ENCODE measurements around the gene BHLHA15.

Gene BHLHA15

GRCh38 chr7:98225913-98226614 lies 14.8 kb downstream of the BHLHA15 start:
- in situ Hi-C loops (cut with MboI; ENCODE audit: low pct_unique_long_range_greater_than_20kb, low sequenced_read_pairs, unreplicated experiment), result no loop called here
- TF ChIP-seq CTCF (IDR thresholded peaks at IDR 0.05; ENCODE audit: extremely low read depth, insufficient read depth, missing control alignments), result no peak
- DNase-seq (ENCODE audit: low spot score), result no peak

DNA sequence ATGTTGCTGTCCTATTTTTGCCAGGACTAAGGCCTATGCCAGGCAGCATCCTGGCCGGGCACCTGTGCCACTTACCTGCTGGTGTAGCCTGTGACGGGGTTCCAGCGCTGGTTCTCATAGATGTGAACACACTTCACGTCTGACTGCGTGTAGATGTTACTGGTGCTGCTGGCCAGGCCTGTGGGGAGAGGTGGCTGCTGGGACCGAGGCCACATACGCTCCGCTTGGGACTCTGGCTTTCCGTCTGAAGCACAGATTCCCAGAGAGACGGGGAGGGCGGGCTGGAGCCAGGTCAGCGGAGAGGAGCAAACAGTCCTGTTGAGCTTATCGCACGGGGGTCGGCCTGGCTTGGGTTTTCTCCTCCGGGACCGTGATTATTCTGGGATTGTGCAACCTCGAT lies 16.7 kb downstream of the BHLHA15 start:
- no peak for TF ChIP-seq CTCF (IDR thresholded peaks at IDR 0.05; ENCODE audit: extremely low read depth, insufficient read depth, missing control alignments)
- in situ Hi-C loops (cut with MboI; ENCODE audit: low pct_unique_long_range_greater_than_20kb, low sequenced_read_pairs, unreplicated experiment), result no loop called here

DNA sequence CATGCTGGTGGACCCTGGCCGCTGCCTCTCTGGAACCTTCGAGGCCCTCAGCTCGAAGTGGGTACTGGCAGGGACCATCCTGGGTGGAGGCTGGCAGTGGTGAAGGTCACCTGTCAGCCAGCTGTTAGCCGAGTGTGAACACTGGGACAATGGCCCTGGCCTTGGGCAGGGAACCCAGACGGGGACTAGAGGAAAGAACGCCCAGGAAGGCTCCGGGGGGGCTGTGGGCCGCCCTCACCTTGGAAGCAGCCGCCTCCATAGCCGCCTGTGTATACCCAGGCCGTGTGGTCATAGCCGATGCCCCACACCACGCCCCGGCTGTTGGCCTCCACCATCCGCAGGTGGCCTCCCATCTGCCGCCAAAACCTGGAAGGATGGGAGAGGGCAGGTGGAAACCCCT lies 17.6 kb downstream of the BHLHA15 start:
- TF ChIP-seq CTCF (IDR thresholded peaks at IDR 0.05; ENCODE audit: extremely low read depth, insufficient read depth, missing control alignments), result no peak

More for the DNA sequence above, 16.7 kb downstream of the BHLHA15 start:
- no peak for DNase-seq (ENCODE audit: low spot score)

DNA sequence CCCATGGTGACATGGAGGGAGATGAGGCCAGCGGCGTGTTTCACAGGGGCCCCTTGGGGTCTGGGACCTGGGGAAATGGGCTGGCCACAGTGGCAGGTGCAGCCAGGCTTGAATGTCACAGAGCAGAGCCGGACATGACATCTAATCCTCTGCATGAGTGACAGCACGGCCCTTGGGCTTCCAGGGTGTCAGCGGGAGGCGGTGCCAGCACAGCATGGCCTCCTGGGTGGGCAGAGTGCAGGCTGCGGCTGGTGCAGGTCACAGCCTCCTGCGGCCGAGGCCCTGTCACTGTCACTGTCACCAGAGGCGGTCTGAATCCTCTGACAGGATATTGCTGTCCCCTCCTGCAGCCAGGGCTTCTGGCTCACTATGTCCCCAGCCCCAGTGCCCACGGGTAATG lies 18.2 kb downstream of the BHLHA15 start:
- in situ Hi-C loops (cut with MboI; ENCODE audit: low pct_unique_long_range_greater_than_20kb, low sequenced_read_pairs, unreplicated experiment), result no loop called here
- DNase-seq (ENCODE audit: low spot score), result no peak
- no peak for TF ChIP-seq CTCF (IDR thresholded peaks at IDR 0.05; ENCODE audit: extremely low read depth, insufficient read depth, missing control alignments)

More for the DNA sequence above, 17.6 kb downstream of the BHLHA15 start:
- no peak for DNase-seq (ENCODE audit: low spot score)
- in situ Hi-C loops (cut with MboI; ENCODE audit: low pct_unique_long_range_greater_than_20kb, low sequenced_read_pairs, unreplicated experiment), result no loop called here

- TF ChIP-seq CTCF (IDR thresholded peaks at IDR 0.05; ENCODE audit: extremely low read depth, insufficient read depth, missing control alignments), result no peak
- in situ Hi-C loops (cut with MboI; ENCODE audit: low pct_unique_long_range_greater_than_20kb, low sequenced_read_pairs, unreplicated experiment), result no loop called here
- DNase-seq (ENCODE audit: low spot score), result no peak
These were observed 18.9 kb downstream of the BHLHA15 start for GRCh38 chr7:98229991-98230745.

- in situ Hi-C loops (cut with MboI; ENCODE audit: low pct_unique_long_range_greater_than_20kb, low sequenced_read_pairs, unreplicated experiment), result no loop called here
- DNase-seq (ENCODE audit: low spot score), result no peak
- no peak for TF ChIP-seq CTCF (IDR thresholded peaks at IDR 0.05; ENCODE audit: extremely low read depth, insufficient read depth, missing control alignments)
These were observed 19.7 kb downstream of the BHLHA15 start for GRCh38 chr7:98230746-98231471.
